ENCODE results near the gene NBL1. TPM values are rescaled to one million over a fixed set of nuclear protein-coding genes. Genes with fewer than 3 reads are reported as not detected.

The NBL1 gene
- polyA plus RNA-seq (ENCODE audit: insufficient read length in 12 of 12), result 100 to 1,000 TPM in 1 of 12 donors, 10 to 100 TPM in 10, not detected in 1; 22.3 to 103 (median 34.8) TPM
- long read RNA-seq, donor 1, transcript NBL1-202 (4 exons, 2,172 nt), result major isoform, 40 of 58 reads
- long read RNA-seq, donor 1, partial matches to known transcripts, result 18 of 58 reads
- long read RNA-seq, donor 1, other reads (novel, unspliced or antisense), result 0 of 58 reads
- long read RNA-seq, donor 2, transcript NBL1-202 (4 exons, 2,172 nt), result major isoform, 8 of 26 reads
- long read RNA-seq, donor 2, partial matches to known transcripts, result 18 of 26 reads
- long read RNA-seq, donor 2, other reads (novel, unspliced or antisense), result 0 of 26 reads
- long read RNA-seq, donor 3, partial matches to known transcripts, result 0 of 1 reads
- long read RNA-seq, donor 3, other reads (novel, unspliced or antisense), result 0 of 1 reads
- long read RNA-seq, donor 4, partial matches to known transcripts, result 0 of 1 reads
- long read RNA-seq, donor 4, other reads (novel, unspliced or antisense), result 0 of 1 reads
- long read RNA-seq, donor 5, transcript NBL1-202 (4 exons, 2,172 nt), result major isoform, 14 of 15 reads
- long read RNA-seq, donor 5, partial matches to known transcripts, result 0 of 15 reads
- long read RNA-seq, donor 5, other reads (novel, unspliced or antisense), result 0 of 15 reads
- long read RNA-seq, donor 6, transcript NBL1-202 (4 exons, 2,172 nt), result major isoform, 12 of 12 reads
- long read RNA-seq, donor 6, partial matches to known transcripts, result 0 of 12 reads
- long read RNA-seq, donor 6, other reads (novel, unspliced or antisense), result 0 of 12 reads
- long read RNA-seq, donor 7, partial matches to known transcripts, result 0 of 1 reads
- long read RNA-seq, donor 7, other reads (novel, unspliced or antisense), result 0 of 1 reads
- long read RNA-seq, donor 8, transcript NBL1-202 (4 exons, 2,172 nt), result major isoform, 6 of 6 reads
- long read RNA-seq, donor 8, partial matches to known transcripts, result 0 of 6 reads
- long read RNA-seq, donor 8, other reads (novel, unspliced or antisense), result 0 of 6 reads
- long read RNA-seq, donor 9, transcript NBL1-202 (4 exons, 2,172 nt), result major isoform, 13 of 13 reads
- long read RNA-seq, donor 9, partial matches to known transcripts, result 0 of 13 reads
- long read RNA-seq, donor 9, other reads (novel, unspliced or antisense), result 0 of 13 reads
- long read RNA-seq, donor 10, transcript NBL1-202 (4 exons, 2,172 nt), result major isoform, 10 of 10 reads
- long read RNA-seq, donor 10, partial matches to known transcripts, result 0 of 10 reads
- long read RNA-seq, donor 10, other reads (novel, unspliced or antisense), result 0 of 10 reads
- long read RNA-seq, donor 11, transcript NBL1-202 (4 exons, 2,172 nt), result major isoform, 5 of 5 reads
- long read RNA-seq, donor 11, partial matches to known transcripts, result 0 of 5 reads
- long read RNA-seq, donor 11, other reads (novel, unspliced or antisense), result 0 of 5 reads

- DNase-seq, result peak; percentile 66
These were observed at the start of gene NBL1 for GRCh38 chr1:19643602-19644394. TSS of gene NBL1 (plus strand) at chr1:19644311. CDS start at chr1:19655031, 10,720 bp downstream.

- DNase-seq, result no peak
These were observed 47.9 kb upstream of the NBL1 start for GRCh38 chr1:19596065-19596713.

GRCh38 chr1:19596714-19597495 lies 47.2 kb upstream of the NBL1 start:
- DNase-seq, result peak; percentile 98

- DNase-seq, result peak; percentile 41
These were observed 46.4 kb upstream of the NBL1 start for GRCh38 chr1:19597496-19598309.

- no peak for DNase-seq
These were observed 44.3 kb upstream of the NBL1 start for GRCh38 chr1:19599810-19600209.

GRCh38 chr1:19602486-19602885 lies 41.6 kb upstream of the NBL1 start:
- DNase-seq, result no peak

- no peak for DNase-seq
These were observed 38.1 kb upstream of the NBL1 start for GRCh38 chr1:19605967-19606366.

GRCh38 chr1:19606817-19607642 lies 37.1 kb upstream of the NBL1 start:
- no peak for DNase-seq

- no peak for DNase-seq
These were observed 35.9 kb upstream of the NBL1 start for GRCh38 chr1:19608232-19608631.

- DNase-seq, result no peak
These were observed 33.7 kb upstream of the NBL1 start for GRCh38 chr1:19610282-19610981.

GRCh38 chr1:19612530-19612929 lies 31.6 kb upstream of the NBL1 start:
- no peak for DNase-seq

GRCh38 chr1:19613171-19613703 lies 30.9 kb upstream of the NBL1 start:
- DNase-seq, result no peak

- no peak for DNase-seq
These were observed 28.7 kb upstream of the NBL1 start for GRCh38 chr1:19615438-19615837.

- DNase-seq, result no peak
These were observed 27.6 kb upstream of the NBL1 start for GRCh38 chr1:19616489-19616888.

GRCh38 chr1:19617376-19617775 lies 26.7 kb upstream of the NBL1 start:
- DNase-seq, result no peak

- DNase-seq, result no peak
These were observed 25.7 kb upstream of the NBL1 start for GRCh38 chr1:19618428-19618827.

Data from muscle of arm (tissue), 14 donors.